ENCODE measurements around the gene LEFTY1. TPM values are rescaled to one million over a fixed set of nuclear protein-coding genes. Genes with fewer than 3 reads are reported as not detected.
"Not testable (repeated sequence)": the region's sequence is repeated elsewhere in the genome, so short reads cannot be mapped to it uniquely, and the experiment has no call there.

Gene LEFTY1
- total RNA-seq, 1 experiment from 2014 or later: 0.64 TPM

DNA sequence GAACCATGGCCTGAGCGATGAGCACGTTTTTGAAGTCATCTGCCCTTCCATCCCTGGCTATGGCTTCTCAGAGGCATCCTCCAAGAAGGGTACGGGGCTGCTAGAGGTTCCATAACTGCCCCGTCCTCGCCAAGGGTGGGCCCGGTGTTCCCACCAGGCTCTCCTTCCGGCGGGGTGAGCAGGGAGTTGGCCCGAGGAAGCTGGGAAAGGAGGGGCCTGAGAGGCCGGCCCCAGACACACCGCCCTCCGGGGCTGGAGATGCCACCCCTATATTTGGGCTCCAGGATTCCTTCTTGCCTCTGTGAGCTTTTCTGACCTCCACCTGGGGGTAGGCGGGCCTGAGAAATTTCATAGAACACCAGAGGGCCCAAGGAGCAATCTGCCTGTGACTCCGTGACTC, 50.2 kb downstream of the LEFTY1 start:
- Histone ChIP-seq H4K20me1 (ENCODE audit: insufficient read depth) (no peaks in the 10 kb centered on the region), H3K9ac (ENCODE audit: low read length) (no peak overlapping the region), H3K27me3 (ENCODE audit: insufficient read depth, low read length) (no peaks in the 10 kb centered on the region), H2AFZ (ENCODE audit: low read depth, low read length, poor library complexity, severe bottlenecking) (no peak overlapping the region), H3K4me2 (ENCODE audit: low read length) (no peak overlapping the region), H3K9me3 (ENCODE audit: control insufficient read depth in 1 of 2, insufficient read depth in 1 of 2, low read depth in 1 of 2, low read length in 2 of 2) (no peaks in the 10 kb centered on the region), H3K4me3 (replicated peaks in 1 of 2; ENCODE audit: low read depth in 1 of 2, low read length in 2 of 2) (no peak overlapping the region), H3K27ac (ENCODE audit: low read depth, low read length) (no peak overlapping the region), H3K4me1 (ENCODE audit: control insufficient read depth in 1 of 2, insufficient read depth in 2 of 2, low read length in 2 of 2) (no peaks in the 10 kb centered on the region), H3K79me2 (ENCODE audit: insufficient read depth, low read length) (no peaks in the 10 kb centered on the region), H3K36me3 (ENCODE audit: control insufficient read depth in 1 of 2, insufficient read depth in 2 of 2, low read length in 2 of 2) (peaks cover 0 to 4% of the 10 kb centered on the region in 2 experiments; a peak in 1 of 4 replicates), H3K9me2 (ENCODE audit: insufficient read depth) (no peaks in the 10 kb centered on the region)
- TF ChIP-seq ELF1 (IDR thresholded peaks at IDR 0.05; ENCODE audit: borderline replicate concordance, low read depth) (no peak), RAD21 (IDR thresholded peaks at IDR 0.05; ENCODE audit: low read depth) (no peak), ZFX (IDR thresholded peaks at IDR 0.05) (no peak), EZH2phosphoT487 (IDR thresholded peaks at IDR 0.05; ENCODE audit: borderline replicate concordance) (no peak), SIN3A (IDR thresholded peaks at IDR 0.05; ENCODE audit: low read depth) (no peak)
- TF ChIP-seq, protein P1, sequence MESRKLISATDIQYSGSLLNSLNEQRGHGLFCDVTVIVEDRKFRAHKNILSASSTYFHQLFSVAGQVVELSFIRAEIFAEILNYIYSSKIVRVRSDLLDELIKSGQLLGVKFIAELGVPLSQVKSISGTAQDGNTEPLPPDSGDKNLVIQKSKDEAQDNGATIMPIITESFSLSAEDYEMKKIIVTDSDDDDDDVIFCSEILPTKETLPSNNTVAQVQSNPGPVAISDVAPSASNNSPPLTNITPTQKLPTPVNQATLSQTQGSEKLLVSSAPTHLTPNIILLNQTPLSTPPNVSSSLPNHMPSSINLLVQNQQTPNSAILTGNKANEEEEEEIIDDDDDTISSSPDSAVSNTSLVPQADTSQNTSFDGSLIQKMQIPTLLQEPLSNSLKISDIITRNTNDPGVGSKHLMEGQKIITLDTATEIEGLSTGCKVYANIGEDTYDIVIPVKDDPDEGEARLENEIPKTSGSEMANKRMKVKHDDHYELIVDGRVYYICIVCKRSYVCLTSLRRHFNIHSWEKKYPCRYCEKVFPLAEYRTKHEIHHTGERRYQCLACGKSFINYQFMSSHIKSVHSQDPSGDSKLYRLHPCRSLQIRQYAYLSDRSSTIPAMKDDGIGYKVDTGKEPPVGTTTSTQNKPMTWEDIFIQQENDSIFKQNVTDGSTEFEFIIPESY (IDR thresholded peaks at IDR 0.05; ENCODE audit: extremely low read depth, insufficient replicate concordance, low read length): no peak
- TF ChIP-seq, protein P2, sequence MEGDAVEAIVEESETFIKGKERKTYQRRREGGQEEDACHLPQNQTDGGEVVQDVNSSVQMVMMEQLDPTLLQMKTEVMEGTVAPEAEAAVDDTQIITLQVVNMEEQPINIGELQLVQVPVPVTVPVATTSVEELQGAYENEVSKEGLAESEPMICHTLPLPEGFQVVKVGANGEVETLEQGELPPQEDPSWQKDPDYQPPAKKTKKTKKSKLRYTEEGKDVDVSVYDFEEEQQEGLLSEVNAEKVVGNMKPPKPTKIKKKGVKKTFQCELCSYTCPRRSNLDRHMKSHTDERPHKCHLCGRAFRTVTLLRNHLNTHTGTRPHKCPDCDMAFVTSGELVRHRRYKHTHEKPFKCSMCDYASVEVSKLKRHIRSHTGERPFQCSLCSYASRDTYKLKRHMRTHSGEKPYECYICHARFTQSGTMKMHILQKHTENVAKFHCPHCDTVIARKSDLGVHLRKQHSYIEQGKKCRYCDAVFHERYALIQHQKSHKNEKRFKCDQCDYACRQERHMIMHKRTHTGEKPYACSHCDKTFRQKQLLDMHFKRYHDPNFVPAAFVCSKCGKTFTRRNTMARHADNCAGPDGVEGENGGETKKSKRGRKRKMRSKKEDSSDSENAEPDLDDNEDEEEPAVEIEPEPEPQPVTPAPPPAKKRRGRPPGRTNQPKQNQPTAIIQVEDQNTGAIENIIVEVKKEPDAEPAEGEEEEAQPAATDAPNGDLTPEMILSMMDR (IDR thresholded peaks at IDR 0.05 in 2 of 3, conservative IDR thresholded peaks at IDR 0.05 in 1 of 3; ENCODE audit: borderline replicate concordance in 1 of 3, insufficient read depth in 1 of 3, low read depth in 2 of 3, low read length in 2 of 3): no peak
- TF ChIP-seq, protein P3, sequence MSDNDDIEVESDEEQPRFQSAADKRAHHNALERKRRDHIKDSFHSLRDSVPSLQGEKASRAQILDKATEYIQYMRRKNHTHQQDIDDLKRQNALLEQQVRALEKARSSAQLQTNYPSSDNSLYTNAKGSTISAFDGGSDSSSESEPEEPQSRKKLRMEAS (IDR thresholded peaks at IDR 0.05): no peak
- ChIA-PET POLR2A (no interaction called here), RAD21 (ENCODE audit: low non-redundant PET in 1 of 2, low total read pairs in 2 of 2, uncharacterized antibody in 2 of 2, unreplicated experiment in 2 of 2) (no interaction called here), CTCF (interaction anchor here (0.7 kb wide), 1 partner anchor 142 kb away, joined by 3 read pairs; no protein-coding TSS in a partner anchor)
- intact Hi-C loops (cut with micrococcal nuclease): no loop called here
- no peak for ATAC-seq
- DNase-seq (ENCODE audit: low read depth, low spot score): no peak
- no TSS peak for BruUV-seq (replicated peaks)

DNA sequence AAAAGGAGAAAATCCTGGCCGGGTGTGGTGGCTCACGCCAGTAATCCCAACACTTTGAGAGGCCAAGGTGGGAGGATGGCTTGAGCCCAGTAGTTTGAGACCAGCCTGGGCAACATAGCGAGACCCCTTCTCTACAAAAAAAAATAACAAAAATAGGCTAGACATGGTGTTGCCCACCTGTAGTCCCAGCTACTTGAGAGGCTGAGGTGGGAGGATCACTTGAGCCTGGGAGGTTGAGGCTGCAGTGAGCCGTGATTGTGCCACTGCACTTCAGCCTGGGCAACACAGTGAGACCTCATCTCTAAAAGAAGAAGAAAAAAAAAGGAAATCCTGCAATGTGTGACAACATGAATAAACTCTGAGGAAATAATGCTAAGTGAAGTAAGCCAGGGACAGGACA, 52.6 kb downstream of the LEFTY1 start:
- H3K4me1 ChIP-seq (ENCODE audit: control insufficient read depth in 1 of 2, insufficient read depth in 2 of 2, low read length in 2 of 2); H2AFZ ChIP-seq (ENCODE audit: low read depth, low read length, poor library complexity, severe bottlenecking); H3K79me2 ChIP-seq (ENCODE audit: insufficient read depth, low read length); H3K9ac ChIP-seq (ENCODE audit: low read length); H4K20me1 ChIP-seq (ENCODE audit: insufficient read depth); intact Hi-C loops (cut with micrococcal nuclease); RAD21 ChIA-PET (ENCODE audit: low non-redundant PET in 1 of 2, low total read pairs in 2 of 2, uncharacterized antibody in 2 of 2, unreplicated experiment in 2 of 2); H3K9me2 ChIP-seq (ENCODE audit: insufficient read depth); ATAC-seq; POLR2A ChIA-PET; CTCF ChIA-PET; BruUV-seq (replicated peaks); H3K36me3 ChIP-seq (ENCODE audit: control insufficient read depth in 1 of 2, insufficient read depth in 2 of 2, low read length in 2 of 2); H3K4me3 ChIP-seq (replicated peaks in 1 of 2; ENCODE audit: low read depth in 1 of 2, low read length in 2 of 2); H3K4me2 ChIP-seq (ENCODE audit: low read length); H3K27me3 ChIP-seq (ENCODE audit: insufficient read depth, low read length); H3K27ac ChIP-seq (ENCODE audit: low read depth, low read length); DNase-seq (ENCODE audit: low read depth, low spot score); H3K9me3 ChIP-seq (ENCODE audit: control insufficient read depth in 1 of 2, insufficient read depth in 1 of 2, low read depth in 1 of 2, low read length in 2 of 2): not testable (repeated sequence)

Data from HCT116 (cell line).